ENCODE measurements around the gene MUC13. TPM values are rescaled to one million over a fixed set of nuclear protein-coding genes. Genes with fewer than 3 reads are reported as not detected.
A peak's percentile ranks its signal among the peaks of the same experiment; 100 is the strongest.

Gene MUC13
- total RNA-seq, 4 donors from 2014 or later, result 0.56 TPM; not detected in 3

DNA sequence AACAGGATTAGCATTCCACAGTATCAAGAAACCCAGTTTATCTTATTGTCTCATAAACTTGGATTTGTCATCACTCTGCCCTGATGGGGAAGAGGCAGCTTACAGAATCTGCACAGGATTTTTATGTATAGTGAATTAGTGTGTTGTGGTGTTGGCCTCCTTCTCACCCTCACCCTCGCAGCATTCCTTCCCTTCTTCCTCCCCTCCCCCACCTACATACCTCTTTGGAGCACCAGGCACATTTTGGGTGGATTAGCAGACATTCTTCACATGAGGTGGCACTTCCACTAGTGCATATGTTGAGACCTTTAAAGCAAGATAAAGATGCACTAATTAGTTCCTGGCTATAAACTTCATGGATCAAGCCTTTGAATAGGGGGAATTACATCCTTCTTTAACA, 61.3 kb downstream of the MUC13 start:
- DNase-seq (ENCODE audit: low spot score in 2 of 2), result no peak
- no peaks in the 10 kb centered on the region for H3K27me3 ChIP-seq
- H3K4me1 ChIP-seq, result peaks cover 31% of the 10 kb centered on the region
- H3K36me3 ChIP-seq, result peaks cover 16% of the 10 kb centered on the region
- H3K27ac ChIP-seq, result no peak overlapping the region
- 88% methylated on average over 1 of the region's 1 CpG for WGBS
- TF ChIP-seq, protein P1, sequence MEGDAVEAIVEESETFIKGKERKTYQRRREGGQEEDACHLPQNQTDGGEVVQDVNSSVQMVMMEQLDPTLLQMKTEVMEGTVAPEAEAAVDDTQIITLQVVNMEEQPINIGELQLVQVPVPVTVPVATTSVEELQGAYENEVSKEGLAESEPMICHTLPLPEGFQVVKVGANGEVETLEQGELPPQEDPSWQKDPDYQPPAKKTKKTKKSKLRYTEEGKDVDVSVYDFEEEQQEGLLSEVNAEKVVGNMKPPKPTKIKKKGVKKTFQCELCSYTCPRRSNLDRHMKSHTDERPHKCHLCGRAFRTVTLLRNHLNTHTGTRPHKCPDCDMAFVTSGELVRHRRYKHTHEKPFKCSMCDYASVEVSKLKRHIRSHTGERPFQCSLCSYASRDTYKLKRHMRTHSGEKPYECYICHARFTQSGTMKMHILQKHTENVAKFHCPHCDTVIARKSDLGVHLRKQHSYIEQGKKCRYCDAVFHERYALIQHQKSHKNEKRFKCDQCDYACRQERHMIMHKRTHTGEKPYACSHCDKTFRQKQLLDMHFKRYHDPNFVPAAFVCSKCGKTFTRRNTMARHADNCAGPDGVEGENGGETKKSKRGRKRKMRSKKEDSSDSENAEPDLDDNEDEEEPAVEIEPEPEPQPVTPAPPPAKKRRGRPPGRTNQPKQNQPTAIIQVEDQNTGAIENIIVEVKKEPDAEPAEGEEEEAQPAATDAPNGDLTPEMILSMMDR (IDR thresholded peaks at IDR 0.05), result no peak
- TF ChIP-seq EP300 (IDR thresholded peaks at IDR 0.05), result no peak
- TF ChIP-seq POLR2AphosphoS5 (IDR thresholded peaks at IDR 0.05), result no peak
- TF ChIP-seq POLR2A (IDR thresholded peaks at IDR 0.05), result no peak
- no peaks in the 10 kb centered on the region for H3K9me3 ChIP-seq
- H3K4me3 ChIP-seq, result no peak overlapping the region

DNA sequence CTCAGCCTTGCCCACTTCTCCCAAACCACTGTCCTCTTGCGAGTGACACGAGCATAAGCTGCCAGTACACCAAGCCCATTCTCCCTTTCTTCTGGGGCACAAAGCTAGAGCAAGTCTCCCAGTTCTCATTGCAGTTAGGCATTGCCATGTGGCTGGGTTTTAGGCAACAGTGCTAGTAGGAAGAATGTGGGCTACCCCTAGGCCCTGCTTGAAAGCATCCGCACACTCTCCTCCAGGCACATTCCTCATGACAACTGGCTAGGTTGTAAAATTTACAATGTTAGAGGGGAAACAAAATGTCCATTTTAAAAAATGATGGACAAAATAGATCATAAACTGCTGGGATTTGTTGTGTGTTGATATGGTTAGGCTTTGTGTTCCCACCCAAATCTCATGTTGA, 67.0 kb downstream of the MUC13 start:
- H3K4me3 ChIP-seq, result no peak overlapping the region
- DNase-seq (ENCODE audit: low spot score in 2 of 2), result no peak
- 96% methylated on average over 3 of the region's 3 CpGs for WGBS
- peaks cover 23% of the 10 kb centered on the region for H3K36me3 ChIP-seq
- peaks cover 6% of the 10 kb centered on the region for H3K4me1 ChIP-seq
- H3K27ac ChIP-seq, result no peak overlapping the region
- H3K27me3 ChIP-seq, result no peaks in the 10 kb centered on the region
- H3K9me3 ChIP-seq, result no peaks in the 10 kb centered on the region
- TF ChIP-seq, protein P1 (IDR thresholded peaks at IDR 0.05), result no peak
- no peak for TF ChIP-seq POLR2A (IDR thresholded peaks at IDR 0.05)
- TF ChIP-seq POLR2AphosphoS5 (IDR thresholded peaks at IDR 0.05), result no peak
- TF ChIP-seq EP300 (IDR thresholded peaks at IDR 0.05), result no peak

DNA sequence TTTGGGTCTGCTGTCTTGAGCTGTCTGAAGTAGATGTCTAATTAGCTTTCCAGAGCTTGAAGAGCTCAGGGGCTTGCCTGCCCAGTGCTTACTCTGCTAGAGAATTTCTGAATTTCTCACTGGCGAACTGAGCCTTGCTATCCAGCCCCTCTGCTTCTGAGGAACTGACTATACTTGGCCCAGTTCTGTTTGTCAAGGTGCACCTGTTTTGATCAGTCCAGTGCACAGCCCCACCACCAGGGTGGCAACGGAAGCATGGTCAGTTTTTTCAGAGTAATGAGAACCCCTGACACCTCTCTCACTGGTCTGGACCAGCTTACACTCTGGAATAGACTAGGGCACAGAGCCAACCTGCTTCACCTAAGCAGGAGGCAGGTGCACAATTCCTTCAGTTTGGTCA, 72.5 kb downstream of the MUC13 start:
- H3K27ac ChIP-seq, result peak overlapping the region; percentile 53
- peaks cover 5% of the 10 kb centered on the region for H3K36me3 ChIP-seq
- H3K27me3 ChIP-seq, result no peaks in the 10 kb centered on the region
- 100% methylated on average over 2 of the region's 2 CpGs for WGBS
- H3K4me1 ChIP-seq, result peaks cover 24% of the 10 kb centered on the region
- no peaks in the 10 kb centered on the region for H3K9me3 ChIP-seq
- TF ChIP-seq POLR2AphosphoS5 (IDR thresholded peaks at IDR 0.05) (no peak), EP300 (IDR thresholded peaks at IDR 0.05) (no peak), POLR2A (IDR thresholded peaks at IDR 0.05) (no peak)
- TF ChIP-seq, protein P1 (IDR thresholded peaks at IDR 0.05), result no peak
- no peak for DNase-seq (ENCODE audit: low spot score in 2 of 2)
- H3K4me3 ChIP-seq, result no peak overlapping the region

DNA sequence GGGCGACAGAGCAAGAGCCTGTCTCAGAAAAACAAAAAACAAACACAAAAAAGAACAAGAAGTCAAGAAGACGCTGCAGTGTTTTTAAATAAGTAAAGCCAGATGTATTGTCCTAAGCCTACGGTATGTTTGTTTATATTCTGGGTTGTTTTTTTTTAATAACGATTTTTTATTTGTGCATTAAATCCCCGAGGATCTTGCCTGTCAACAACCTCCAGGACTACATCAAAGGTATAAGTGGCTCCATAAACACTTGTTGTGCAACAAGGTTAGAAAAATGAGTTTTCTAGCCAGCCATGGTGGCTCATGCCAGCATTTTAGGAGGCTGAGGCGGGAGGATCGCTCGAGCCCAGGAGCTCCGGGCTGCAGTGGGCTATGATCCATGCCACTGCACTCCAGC, 73.5 kb downstream of the MUC13 start:
- Histone ChIP-seq H3K4me1 (peaks cover 24% of the 10 kb centered on the region), H3K27me3 (no peaks in the 10 kb centered on the region), H3K9me3 (no peaks in the 10 kb centered on the region), H3K4me3 (no peak overlapping the region), H3K27ac (peak overlapping the region; percentile 65), H3K36me3 (no peaks in the 10 kb centered on the region)
- TF ChIP-seq, protein P1 (IDR thresholded peaks at IDR 0.05), result no peak
- no peak for TF ChIP-seq POLR2AphosphoS5 (IDR thresholded peaks at IDR 0.05)
- no peak for TF ChIP-seq EP300 (IDR thresholded peaks at IDR 0.05)
- TF ChIP-seq POLR2A (IDR thresholded peaks at IDR 0.05), result no peak
- WGBS, result 74% methylated on average over 9 of the region's 9 CpGs
- no peak for DNase-seq (ENCODE audit: low spot score in 2 of 2)

DNA sequence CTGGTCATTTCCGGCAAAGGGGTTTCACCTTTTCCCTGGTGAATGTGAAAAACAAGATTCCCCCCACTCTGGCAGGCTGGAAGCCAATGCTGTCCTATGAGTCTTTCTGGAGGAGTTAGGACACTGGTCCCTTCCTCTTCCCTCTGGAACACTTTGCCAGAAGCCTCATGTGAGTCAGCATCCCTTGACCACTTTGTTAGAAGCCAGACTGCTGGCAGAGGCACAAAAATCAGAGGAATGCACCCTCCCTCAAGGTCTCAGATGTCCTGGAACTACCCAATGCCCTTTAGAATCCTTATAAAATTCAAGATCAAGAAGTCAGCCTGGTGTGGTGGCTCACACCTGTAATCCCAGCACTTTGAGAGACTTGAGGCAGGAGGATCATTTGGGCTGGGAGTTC, 74.0 kb downstream of the MUC13 start:
- peak in 1 of 2 donors; percentile 89 for DNase-seq (ENCODE audit: low spot score in 2 of 2)
- Histone ChIP-seq H3K36me3 (no peaks in the 10 kb centered on the region), H3K27ac (peak overlapping the region; percentile 65), H3K27me3 (no peaks in the 10 kb centered on the region), H3K4me1 (peaks cover 24% of the 10 kb centered on the region), H3K4me3 (no peak overlapping the region), H3K9me3 (no peaks in the 10 kb centered on the region)
- TF ChIP-seq POLR2AphosphoS5 (IDR thresholded peaks at IDR 0.05) (peak in 2 of 3 donors; percentile 43 to 51), POLR2A (IDR thresholded peaks at IDR 0.05) (no peak)
- TF ChIP-seq, protein P1 (IDR thresholded peaks at IDR 0.05), result no peak
- 54% methylated on average over 1 of the region's 1 CpG for WGBS
